GM18505 (cell line): ENCODE data around the gene STX19.

ENCODE experiments used
- ATAC-seq: cut with Tn5 transposase; IDR thresholded peaks from one replicate; pipeline ENCODE4 v1.9.1; 2021; ENCODE audit not compliant: unreplicated experiment
- POLR2A ChIP-seq: IDR thresholded peaks from 4 replicates; pipeline ENCODE4 v1.6.1; 2011; ENCODE audit warnings: borderline replicate concordance; ENCODE audit not compliant: insufficient read depth, insufficient read length; ENCODE audit errors: extremely low read depth

STX19 gene

GRCh38 chr3:94012185-94012584 lies 16.2 kb downstream of the STX19 start:
- TF ChIP-seq POLR2A, result no peak
- ATAC-seq, result no peak

GRCh38 chr3:94011233-94011711 lies 17.1 kb downstream of the STX19 start:
- no peak for ATAC-seq
- no peak for TF ChIP-seq POLR2A

- no peak for TF ChIP-seq POLR2A
- ATAC-seq, result no peak
Measured at GRCh38 chr3:94009608-94010007, 18.8 kb downstream of the STX19 start.

GRCh38 chr3:94008253-94008652 lies 20.1 kb downstream of the STX19 start:
- no peak for ATAC-seq
- TF ChIP-seq POLR2A, result no peak

GRCh38 chr3:94004301-94004910 lies 24.0 kb downstream of the STX19 start:
- peak; percentile 94 for ATAC-seq
- TF ChIP-seq POLR2A, result no peak

GRCh38 chr3:94001827-94002495 lies 26.4 kb downstream of the STX19 start:
- no peak for TF ChIP-seq POLR2A
- no peak for ATAC-seq

GRCh38 chr3:94001191-94001590 lies 27.2 kb downstream of the STX19 start:
- ATAC-seq, result no peak
- TF ChIP-seq POLR2A, result no peak

- TF ChIP-seq POLR2A, result no peak
- ATAC-seq, result no peak
Measured at GRCh38 chr3:93994056-93994455, 34.3 kb downstream of the STX19 start.

GRCh38 chr3:93992207-93992606 lies 36.2 kb downstream of the STX19 start:
- ATAC-seq, result no peak
- TF ChIP-seq POLR2A, result no peak

GRCh38 chr3:93991631-93992030 lies 36.8 kb downstream of the STX19 start:
- no peak for TF ChIP-seq POLR2A
- ATAC-seq, result no peak

GRCh38 chr3:93989241-93989640 lies 39.2 kb downstream of the STX19 start:
- no peak for TF ChIP-seq POLR2A

GRCh38 chr3:93988764-93989163 lies 39.6 kb downstream of the STX19 start:
- no peak for TF ChIP-seq POLR2A

More at GRCh38 chr3:93989241-93989640, 39.2 kb downstream of the STX19 start:
- no peak for ATAC-seq

GRCh38 chr3:93988283-93988682 lies 40.1 kb downstream of the STX19 start:
- TF ChIP-seq POLR2A, result no peak
- no peak for ATAC-seq

More at GRCh38 chr3:93988764-93989163, 39.6 kb downstream of the STX19 start:
- no peak for ATAC-seq

- TF ChIP-seq POLR2A, result no peak
- no peak for ATAC-seq
Measured at GRCh38 chr3:93984618-93985017, 43.8 kb downstream of the STX19 start.
